Mammary epithelial cell (primary cell): ENCODE results near the gene GPNMB.

Experiments
- EZH2 ChIP-seq: IDR thresholded peaks from 2 replicates; pipeline ENCODE4 v1.6.1; 2012; ENCODE audit warnings: low read length, inconsistent platforms, borderline replicate concordance
- TF ChIP-seq, protein P1 (sequence below), 2 donors: IDR thresholded peaks in 1 of 2; conservative IDR thresholded peaks in 1 of 2; 2 replicates each; pipeline ENCODE4 v1.5.1; 2011 to 2012; ENCODE audit warnings: inconsistent platforms in 2 of 2, low read length in 2 of 2, mild to moderate bottlenecking in 2 of 2, control low read depth in 1 of 2, low read depth in 1 of 2; ENCODE audit not compliant: insufficient read depth in 1 of 2; ENCODE audit errors: extremely low read depth in 1 of 2

DNA sequence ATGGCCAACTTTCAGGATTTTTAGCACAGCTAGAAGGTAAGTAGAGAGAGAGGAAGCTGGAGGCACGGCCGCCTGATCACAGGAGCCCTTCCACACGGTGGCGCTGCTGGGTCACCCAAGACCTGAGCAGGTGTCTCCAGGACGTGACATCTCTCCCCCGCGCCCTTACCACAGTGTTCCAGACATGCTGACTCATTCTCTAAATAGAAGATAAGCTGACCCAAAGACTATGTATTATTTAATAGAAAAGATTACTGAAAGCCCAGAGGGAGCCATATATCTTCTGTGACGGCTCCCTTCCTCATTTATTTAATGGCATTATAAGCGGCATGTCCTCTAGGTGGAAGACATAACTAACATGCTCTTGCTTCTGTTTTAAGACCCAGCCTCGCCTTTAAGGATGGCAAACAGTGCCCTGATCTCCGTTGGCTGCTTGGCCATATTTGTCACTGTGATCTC, 26.6 kb downstream of the GPNMB start:
- TF ChIP-seq, protein P1, sequence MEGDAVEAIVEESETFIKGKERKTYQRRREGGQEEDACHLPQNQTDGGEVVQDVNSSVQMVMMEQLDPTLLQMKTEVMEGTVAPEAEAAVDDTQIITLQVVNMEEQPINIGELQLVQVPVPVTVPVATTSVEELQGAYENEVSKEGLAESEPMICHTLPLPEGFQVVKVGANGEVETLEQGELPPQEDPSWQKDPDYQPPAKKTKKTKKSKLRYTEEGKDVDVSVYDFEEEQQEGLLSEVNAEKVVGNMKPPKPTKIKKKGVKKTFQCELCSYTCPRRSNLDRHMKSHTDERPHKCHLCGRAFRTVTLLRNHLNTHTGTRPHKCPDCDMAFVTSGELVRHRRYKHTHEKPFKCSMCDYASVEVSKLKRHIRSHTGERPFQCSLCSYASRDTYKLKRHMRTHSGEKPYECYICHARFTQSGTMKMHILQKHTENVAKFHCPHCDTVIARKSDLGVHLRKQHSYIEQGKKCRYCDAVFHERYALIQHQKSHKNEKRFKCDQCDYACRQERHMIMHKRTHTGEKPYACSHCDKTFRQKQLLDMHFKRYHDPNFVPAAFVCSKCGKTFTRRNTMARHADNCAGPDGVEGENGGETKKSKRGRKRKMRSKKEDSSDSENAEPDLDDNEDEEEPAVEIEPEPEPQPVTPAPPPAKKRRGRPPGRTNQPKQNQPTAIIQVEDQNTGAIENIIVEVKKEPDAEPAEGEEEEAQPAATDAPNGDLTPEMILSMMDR (conservative IDR thresholded peaks at IDR 0.05 in 1 of 2, IDR thresholded peaks at IDR 0.05 in 1 of 2; ENCODE audit: extremely low read depth in 1 of 2, insufficient read depth in 1 of 2, low read depth in 1 of 2, low read length in 2 of 2): peak; percentile 82 to 94
- TF ChIP-seq EZH2: no peak
